ENCODE data around the gene ATXN10.

Gene ATXN10

DNA sequence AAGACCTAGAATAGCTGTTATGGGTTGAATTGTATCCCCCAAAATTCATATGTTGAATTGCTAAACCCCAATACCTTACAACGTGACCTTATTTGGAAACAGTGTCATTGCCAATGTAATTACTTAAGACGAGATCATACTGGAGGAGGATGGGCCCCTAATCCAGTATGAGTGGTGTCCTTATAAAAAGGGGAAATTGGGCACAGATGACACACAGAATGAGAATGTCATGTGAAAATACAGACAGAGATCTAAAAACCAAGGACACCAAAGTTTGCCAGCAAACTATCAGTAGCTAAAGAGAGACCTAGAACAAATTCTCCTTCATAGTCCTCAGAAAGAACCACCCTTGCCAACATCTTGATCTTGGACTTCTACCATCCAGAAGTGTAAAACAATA is 127.7 kb downstream of the ATXN10 start:
- Histone ChIP-seq H3K9me3 (ENCODE audit: severe bottlenecking) (peaks cover 3% of the 10 kb centered on the region), H3K4me3 (ENCODE audit: low read depth, low read length) (no peak overlapping the region), H3K27ac (no peak overlapping the region), H3K36me3 (peaks cover 7% of the 10 kb centered on the region), H3K27me3 (ENCODE audit: insufficient read depth, low read depth, severe bottlenecking) (no peaks in the 10 kb centered on the region)
- TF ChIP-seq, protein P1, sequence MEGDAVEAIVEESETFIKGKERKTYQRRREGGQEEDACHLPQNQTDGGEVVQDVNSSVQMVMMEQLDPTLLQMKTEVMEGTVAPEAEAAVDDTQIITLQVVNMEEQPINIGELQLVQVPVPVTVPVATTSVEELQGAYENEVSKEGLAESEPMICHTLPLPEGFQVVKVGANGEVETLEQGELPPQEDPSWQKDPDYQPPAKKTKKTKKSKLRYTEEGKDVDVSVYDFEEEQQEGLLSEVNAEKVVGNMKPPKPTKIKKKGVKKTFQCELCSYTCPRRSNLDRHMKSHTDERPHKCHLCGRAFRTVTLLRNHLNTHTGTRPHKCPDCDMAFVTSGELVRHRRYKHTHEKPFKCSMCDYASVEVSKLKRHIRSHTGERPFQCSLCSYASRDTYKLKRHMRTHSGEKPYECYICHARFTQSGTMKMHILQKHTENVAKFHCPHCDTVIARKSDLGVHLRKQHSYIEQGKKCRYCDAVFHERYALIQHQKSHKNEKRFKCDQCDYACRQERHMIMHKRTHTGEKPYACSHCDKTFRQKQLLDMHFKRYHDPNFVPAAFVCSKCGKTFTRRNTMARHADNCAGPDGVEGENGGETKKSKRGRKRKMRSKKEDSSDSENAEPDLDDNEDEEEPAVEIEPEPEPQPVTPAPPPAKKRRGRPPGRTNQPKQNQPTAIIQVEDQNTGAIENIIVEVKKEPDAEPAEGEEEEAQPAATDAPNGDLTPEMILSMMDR (IDR thresholded peaks at IDR 0.05; ENCODE audit: low read depth, low read length): no peak
- no peak for DNase-seq

DNA sequence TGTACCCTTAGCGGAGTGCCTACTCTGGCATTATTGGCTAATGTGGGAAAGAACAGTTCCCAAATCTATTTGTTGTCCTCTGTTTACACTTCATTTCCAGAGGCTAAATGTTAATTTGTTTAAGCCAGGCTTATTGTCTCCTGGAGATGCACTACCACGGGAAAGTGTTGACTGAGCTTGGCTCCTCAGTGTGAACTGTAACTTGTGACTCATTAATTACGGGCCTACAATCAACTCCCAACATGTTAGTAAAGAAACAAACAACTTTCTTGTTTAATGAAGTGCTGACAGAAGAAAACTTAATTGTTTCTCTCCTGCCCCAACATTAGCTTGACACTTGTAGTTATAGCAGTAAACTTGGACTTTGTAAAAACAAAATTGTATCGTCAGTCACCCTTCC is 130.4 kb downstream of the ATXN10 start:
- Histone ChIP-seq H3K27ac (no peak overlapping the region), H3K9me3 (ENCODE audit: severe bottlenecking) (no peaks in the 10 kb centered on the region), H3K27me3 (ENCODE audit: insufficient read depth, low read depth, severe bottlenecking) (no peaks in the 10 kb centered on the region), H3K36me3 (no peaks in the 10 kb centered on the region; the same call in 1 of the 2 replicates), H3K4me3 (ENCODE audit: low read depth, low read length) (no peak overlapping the region)
- TF ChIP-seq, protein P1 (IDR thresholded peaks at IDR 0.05; ENCODE audit: low read depth, low read length): no peak
- DNase-seq: no peak

DNA sequence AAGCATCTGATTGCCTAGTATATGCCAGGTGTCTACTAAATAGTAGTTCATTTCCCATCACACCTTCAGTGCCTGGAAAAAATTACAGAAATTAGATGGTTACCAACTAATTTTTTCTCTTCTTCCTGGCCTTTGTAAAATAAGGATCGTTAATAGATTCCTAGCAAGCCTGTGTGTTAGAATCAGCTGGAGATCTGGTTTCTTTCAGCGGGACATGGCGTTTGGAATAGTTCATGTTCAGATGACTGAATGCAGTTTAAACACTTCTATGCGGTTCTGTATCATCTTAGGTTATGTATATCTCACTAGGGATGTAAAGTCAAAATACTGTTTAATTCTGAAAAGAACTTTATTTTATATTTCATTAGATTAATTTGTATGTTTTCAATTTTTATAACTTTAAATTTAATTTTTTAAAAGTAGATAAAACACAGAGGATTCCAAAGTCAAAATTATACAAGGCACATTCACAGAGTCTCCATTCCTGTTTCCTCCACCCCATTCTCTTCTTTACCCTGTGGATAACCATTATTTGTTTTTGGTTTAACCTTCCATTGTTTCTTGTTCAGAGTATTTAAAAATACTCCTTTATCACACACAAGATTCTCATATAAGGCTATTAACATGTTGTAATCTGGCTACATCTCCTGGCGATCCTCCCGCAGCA is 132.8 kb downstream of the ATXN10 start:
- Histone ChIP-seq H3K27me3 (ENCODE audit: insufficient read depth, low read depth, severe bottlenecking) (no peaks in the 10 kb centered on the region), H3K27ac (no peak overlapping the region), H3K36me3 (peaks cover 9% of the 10 kb centered on the region), H3K9me3 (ENCODE audit: severe bottlenecking) (no peaks in the 10 kb centered on the region), H3K4me3 (ENCODE audit: low read depth, low read length) (no peak overlapping the region)
- DNase-seq: no peak
- TF ChIP-seq, protein P1 (IDR thresholded peaks at IDR 0.05; ENCODE audit: low read depth, low read length): no peak

DNA sequence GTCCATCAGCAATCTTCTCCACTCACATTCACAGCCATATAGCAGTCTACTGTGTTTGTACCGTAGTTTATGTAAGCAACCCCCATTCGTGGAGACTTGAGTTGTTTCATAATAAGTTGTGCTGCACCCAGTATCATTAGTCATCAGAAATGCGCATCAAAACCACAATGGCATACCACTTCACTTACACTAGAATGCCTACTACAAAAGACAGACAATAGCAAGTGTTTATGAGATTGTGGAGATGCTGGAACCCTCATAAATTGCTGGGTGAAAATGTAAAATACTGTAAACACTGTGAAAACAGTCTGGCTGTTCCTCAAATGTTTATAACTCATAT is 133.3 kb downstream of the ATXN10 start:
- DNase-seq: no peak
- Histone ChIP-seq H3K36me3 (peaks cover 9% of the 10 kb centered on the region), H3K9me3 (ENCODE audit: severe bottlenecking) (no peaks in the 10 kb centered on the region), H3K4me3 (ENCODE audit: low read depth, low read length) (no peak overlapping the region), H3K27me3 (ENCODE audit: insufficient read depth, low read depth, severe bottlenecking) (no peaks in the 10 kb centered on the region), H3K27ac (no peak overlapping the region)
- TF ChIP-seq, protein P1 (IDR thresholded peaks at IDR 0.05; ENCODE audit: low read depth, low read length): no peak

DNA sequence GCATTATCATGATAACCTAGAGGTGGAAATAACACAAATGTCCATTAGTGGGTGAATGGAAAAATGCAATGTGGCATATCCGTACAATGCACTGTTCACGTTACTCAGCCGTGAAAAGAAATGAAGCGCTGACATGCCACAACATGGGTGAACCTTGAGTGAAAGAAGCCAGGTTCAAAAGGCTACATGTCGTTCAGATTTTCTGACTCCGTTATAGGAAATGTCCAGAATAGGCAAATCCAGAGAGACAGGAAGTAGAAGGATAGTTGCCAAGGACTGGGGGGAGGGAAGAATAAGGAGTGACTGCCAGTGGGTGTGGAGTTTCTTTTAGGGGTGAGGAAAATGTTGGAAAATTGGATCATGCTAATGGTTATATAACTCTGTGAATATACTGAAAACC is 133.8 kb downstream of the ATXN10 start:
- TF ChIP-seq, protein P1 (IDR thresholded peaks at IDR 0.05; ENCODE audit: low read depth, low read length): no peak
- Histone ChIP-seq H3K9me3 (ENCODE audit: severe bottlenecking) (no peaks in the 10 kb centered on the region), H3K27ac (no peak overlapping the region), H3K27me3 (ENCODE audit: insufficient read depth, low read depth, severe bottlenecking) (no peaks in the 10 kb centered on the region), H3K36me3 (peaks cover 9% of the 10 kb centered on the region), H3K4me3 (ENCODE audit: low read depth, low read length) (no peak overlapping the region)
- no peak for DNase-seq
